Body of pancreas (tissue), 4 donors: ENCODE results near the gene USH2A. TPM values are rescaled to one million over a fixed set of nuclear protein-coding genes. Genes with fewer than 3 reads are reported as not detected.

Experiments used
- ATAC-seq: fragments of 150-250 bp; one replicate; pipeline ENCODE4 v1.9.1; 2016
- DNase-seq, 4 donors: peaks; one replicate each; pipeline ENCODE4 v3.0.0-alpha.2; 2019
- H3K27ac ChIP-seq, 4 donors: fragments of 200-600 bp; sonication (generic); 1 replicate in 3 of 4; 2 replicates in 1 of 4; pipeline versions ENCODE4 v1.5.1 to v1.6.1; 2016 to 2019; ENCODE audit warnings: mild to moderate bottlenecking in 1 of 4, mixed read lengths in 1 of 4, moderate library complexity in 1 of 4
- H3K27me3 ChIP-seq, 2 donors: fragments of 200-600 bp; sonication (generic); one replicate each; pipeline ENCODE4 v1.6.0; 2016; ENCODE audit warnings: mild to moderate bottlenecking in 1 of 2
- H3K36me3 ChIP-seq, 2 donors: fragments of 200-600 bp; sonication (generic); replicated peaks in 1 of 2; 2 replicates each; pipeline ENCODE4 v1.5.1; 2016; ENCODE audit warnings: low read depth in 2 of 2; ENCODE audit not compliant: insufficient read depth in 1 of 2
- H3K4me1 ChIP-seq: fragments of 200-600 bp; sonication (generic); one replicate; pipeline ENCODE4 v1.6.0; 2016
- H3K4me3 ChIP-seq, 2 donors: fragments of 200-600 bp; sonication (generic); 1 replicate in 1 of 2; 2 replicates in 1 of 2; pipeline ENCODE4 v1.5.1; 2016 to 2019
- H3K9me3 ChIP-seq, 3 donors: fragments of 200-600 bp; sonication (generic); 1 replicate in 2 of 3; 2 replicates in 1 of 3; pipeline ENCODE4 v1.5.1; 2016
- POLR2A ChIP-seq, 3 donors: fragments of 450-650 bp; IDR thresholded peaks; one replicate each; pipeline ENCODE4 v1.6.1; 2016; ENCODE audit warnings: antibody characterized with exemption in 3 of 3, mild to moderate bottlenecking in 2 of 3
- WGBS, 2 donors: methylation state at CpG; one replicate each; pipeline ENCODE4 v1.1.5; 2017; 5-methylcytosine and 5-hydroxymethylcytosine counted together
- intact Hi-C: fragments of 100-400 bp; cut with DNase I; formaldehyde crosslinking; loops from one replicate; pipeline ENCODE4 v1.15.1; 2023
- total RNA-seq, 2 donors: library from RNA; depleted of rRNA; stranded (reverse); fragments of >200 nt; gene quantifications; one replicate each; pipeline ENCODE4 v1.1.0, GENCODE V29; 2016
- TF ChIP-seq, protein P1 (sequence below), 7 experiments: fragments of 450-650 bp in 4 of 7; fragments of 200-600 bp in 3 of 7; sonication (generic) in 3 of 7; IDR thresholded peaks; one replicate each; pipeline ENCODE4 v1.5.1; 2016 to 2019; ENCODE audit warnings: antibody characterized with exemption in 7 of 7

Gene USH2A
- total RNA-seq, 2 donors from 2014 or later, result 0.26 to 0.33 TPM

DNA sequence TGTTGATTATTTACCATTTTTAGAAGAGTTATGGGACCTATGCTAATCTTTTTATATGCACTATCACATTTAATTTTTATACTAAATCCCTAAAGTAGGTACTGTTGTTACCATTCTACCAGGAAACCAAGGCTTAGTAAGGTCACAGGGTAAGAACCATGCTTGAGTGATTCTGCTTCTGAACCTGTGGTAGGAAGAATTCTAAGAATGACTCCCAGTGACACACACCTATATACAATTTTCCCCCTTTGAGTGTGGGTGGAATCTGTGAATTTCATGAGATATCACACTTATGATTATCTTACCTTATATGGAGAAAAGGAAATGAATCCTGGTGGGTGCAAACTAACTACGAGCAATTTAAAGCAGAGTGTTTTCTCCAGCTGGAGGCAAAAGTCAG lies 391.0 kb downstream of the USH2A start:
- Histone ChIP-seq H3K27me3 (no peaks in the 10 kb centered on the region), H3K4me1 (no peaks in the 10 kb centered on the region), H3K9me3 (no peaks in the 10 kb centered on the region), H3K4me3 (no peak overlapping the region), H3K27ac (no peak overlapping the region), H3K36me3 (no peaks in the 10 kb centered on the region)
- DNase-seq, result no peak
- intact Hi-C loops, result no loop called here
- TF ChIP-seq POLR2A (IDR thresholded peaks at IDR 0.05), result no peak
- TF ChIP-seq, protein P1, sequence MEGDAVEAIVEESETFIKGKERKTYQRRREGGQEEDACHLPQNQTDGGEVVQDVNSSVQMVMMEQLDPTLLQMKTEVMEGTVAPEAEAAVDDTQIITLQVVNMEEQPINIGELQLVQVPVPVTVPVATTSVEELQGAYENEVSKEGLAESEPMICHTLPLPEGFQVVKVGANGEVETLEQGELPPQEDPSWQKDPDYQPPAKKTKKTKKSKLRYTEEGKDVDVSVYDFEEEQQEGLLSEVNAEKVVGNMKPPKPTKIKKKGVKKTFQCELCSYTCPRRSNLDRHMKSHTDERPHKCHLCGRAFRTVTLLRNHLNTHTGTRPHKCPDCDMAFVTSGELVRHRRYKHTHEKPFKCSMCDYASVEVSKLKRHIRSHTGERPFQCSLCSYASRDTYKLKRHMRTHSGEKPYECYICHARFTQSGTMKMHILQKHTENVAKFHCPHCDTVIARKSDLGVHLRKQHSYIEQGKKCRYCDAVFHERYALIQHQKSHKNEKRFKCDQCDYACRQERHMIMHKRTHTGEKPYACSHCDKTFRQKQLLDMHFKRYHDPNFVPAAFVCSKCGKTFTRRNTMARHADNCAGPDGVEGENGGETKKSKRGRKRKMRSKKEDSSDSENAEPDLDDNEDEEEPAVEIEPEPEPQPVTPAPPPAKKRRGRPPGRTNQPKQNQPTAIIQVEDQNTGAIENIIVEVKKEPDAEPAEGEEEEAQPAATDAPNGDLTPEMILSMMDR (IDR thresholded peaks at IDR 0.05), result no peak
- 64 to 76% methylated on average over 1 of the region's 1 CpG for WGBS, 2 donors
- no peak for ATAC-seq

DNA sequence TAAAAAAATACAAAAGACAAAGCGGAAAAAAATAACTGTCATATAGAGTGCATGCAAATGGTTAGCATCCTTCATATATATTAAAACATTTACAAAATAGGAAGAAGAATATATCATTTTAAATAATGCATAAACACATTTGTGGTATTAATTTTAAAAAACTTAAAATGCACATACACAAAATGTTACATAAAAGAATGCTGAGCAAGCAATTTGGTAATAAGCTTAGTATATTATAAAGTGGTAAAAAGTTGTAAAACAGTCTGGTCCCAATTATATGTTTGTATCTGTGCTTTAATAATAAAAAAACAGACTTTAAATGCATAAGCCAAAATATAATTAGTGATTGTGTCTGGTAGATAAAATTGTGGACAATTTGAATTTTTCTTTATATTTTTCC lies 394.6 kb downstream of the USH2A start:
- DNase-seq (no peak), ATAC-seq (no peak)
- Histone ChIP-seq H3K4me1 (no peaks in the 10 kb centered on the region), H3K27me3 (no peaks in the 10 kb centered on the region), H3K9me3 (no peaks in the 10 kb centered on the region), H3K27ac (no peak overlapping the region), H3K36me3 (no peaks in the 10 kb centered on the region), H3K4me3 (no peak overlapping the region)
- intact Hi-C loops, result no loop called here
- TF ChIP-seq POLR2A (IDR thresholded peaks at IDR 0.05), result no peak
- TF ChIP-seq, protein P1 (IDR thresholded peaks at IDR 0.05), result no peak
- 78 to 86% methylated on average over 1 of the region's 1 CpG for WGBS, 2 donors

DNA sequence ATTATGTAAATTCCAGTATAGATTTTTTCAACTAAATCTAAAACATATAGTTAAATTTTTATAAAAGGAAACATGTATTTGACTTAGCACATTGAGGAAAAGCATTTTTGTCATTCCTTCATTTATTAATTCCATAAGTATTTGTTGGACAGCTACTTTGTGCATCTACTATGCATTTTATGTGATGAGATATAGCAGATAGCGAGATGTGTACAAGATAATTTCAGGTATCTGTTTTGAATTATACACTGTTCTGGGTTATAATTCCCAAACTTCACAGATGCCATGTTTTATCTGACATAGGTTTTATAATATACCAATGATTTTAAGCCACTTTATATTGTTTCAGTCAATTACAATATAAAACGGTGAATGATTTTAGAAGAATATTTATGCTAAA lies 398.7 kb downstream of the USH2A start:
- no peak overlapping the region for H3K27ac ChIP-seq
- H3K27me3 ChIP-seq, result no peaks in the 10 kb centered on the region
- WGBS, 2 donors, result 63 to 74% methylated on average over 2 of the region's 2 CpGs
- no peak for ATAC-seq
- H3K4me1 ChIP-seq, result no peaks in the 10 kb centered on the region
- TF ChIP-seq, protein P1 (IDR thresholded peaks at IDR 0.05), result no peak
- no peak for TF ChIP-seq POLR2A (IDR thresholded peaks at IDR 0.05)
- DNase-seq, result no peak
- intact Hi-C loops, result no loop called here
- H3K9me3 ChIP-seq, result no peaks in the 10 kb centered on the region
- H3K4me3 ChIP-seq, result no peak overlapping the region
- no peaks in the 10 kb centered on the region for H3K36me3 ChIP-seq

DNA sequence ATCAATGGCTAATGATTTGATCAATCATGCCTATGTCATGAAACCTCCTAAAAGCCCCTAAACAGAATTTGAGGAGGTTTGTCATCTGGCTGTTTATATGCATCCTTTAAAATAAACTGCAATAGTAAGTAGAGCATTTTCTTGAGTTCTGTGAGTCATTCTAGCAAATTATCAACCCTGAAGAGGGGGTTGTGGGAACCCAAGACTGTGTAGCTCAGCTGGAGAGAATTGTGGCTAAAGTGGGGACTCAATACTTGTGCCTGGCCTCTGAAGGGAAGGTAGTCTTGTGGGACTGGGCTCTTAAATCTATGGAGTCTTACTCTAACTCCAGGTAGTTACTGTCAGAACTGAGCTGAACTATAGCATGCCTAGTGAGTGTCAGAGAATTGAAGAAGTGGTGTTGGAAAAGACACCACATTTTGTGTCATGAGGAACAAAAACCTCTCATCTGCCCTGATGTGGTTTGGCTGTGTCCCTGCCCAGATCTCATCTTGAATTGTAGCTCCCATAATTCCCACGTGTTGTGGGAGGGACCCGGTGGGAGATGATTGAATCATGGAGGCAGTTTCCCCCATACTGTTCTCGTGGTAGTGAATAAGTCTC lies 402.4 kb downstream of the USH2A start:
- no peak overlapping the region for H3K27ac ChIP-seq
- ATAC-seq, result no peak
- TF ChIP-seq, protein P1 (IDR thresholded peaks at IDR 0.05), result no peak
- TF ChIP-seq POLR2A (IDR thresholded peaks at IDR 0.05), result no peak
- no peaks in the 10 kb centered on the region for H3K9me3 ChIP-seq
- intact Hi-C loops, result no loop called here
- H3K4me3 ChIP-seq, result no peak overlapping the region
- no peaks in the 10 kb centered on the region for H3K4me1 ChIP-seq
- WGBS, 2 donors, result 60% methylated on average over 3 of the region's 3 CpGs
- H3K27me3 ChIP-seq, result no peaks in the 10 kb centered on the region
- no peak for DNase-seq
- H3K36me3 ChIP-seq, result no peaks in the 10 kb centered on the region

DNA sequence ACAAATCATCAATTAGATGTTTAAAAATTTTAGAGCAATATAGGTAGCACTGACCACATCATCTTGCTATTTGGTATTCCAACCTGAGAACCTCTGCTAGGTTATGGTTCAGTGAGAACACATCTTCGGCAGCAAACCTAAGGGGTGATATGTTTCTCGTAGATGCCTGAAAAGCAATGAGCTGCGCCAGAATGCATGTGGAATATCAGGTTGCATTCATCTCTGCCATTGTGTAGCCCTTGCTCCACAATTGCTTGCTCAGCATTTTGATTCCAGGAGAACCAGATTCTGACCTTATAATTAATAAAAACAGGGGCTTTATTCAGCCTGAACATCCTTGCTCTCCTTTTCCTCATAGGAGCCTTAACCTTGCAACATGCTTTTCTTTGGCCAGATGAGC lies 408.1 kb downstream of the USH2A start:
- ATAC-seq, result no peak
- Histone ChIP-seq H3K36me3 (no peaks in the 10 kb centered on the region), H3K4me3 (no peak overlapping the region), H3K27me3 (no peaks in the 10 kb centered on the region), H3K4me1 (no peaks in the 10 kb centered on the region), H3K27ac (no peak overlapping the region), H3K9me3 (no peaks in the 10 kb centered on the region)
- no peak for DNase-seq
- intact Hi-C loops, result no loop called here
- TF ChIP-seq, protein P1 (IDR thresholded peaks at IDR 0.05), result no peak
- no peak for TF ChIP-seq POLR2A (IDR thresholded peaks at IDR 0.05)
- WGBS, 2 donors, result 76 to 88% methylated on average over 3 of the region's 3 CpGs
